ENCODE results near the gene ADCY9.

The ADCY9 gene

DNA sequence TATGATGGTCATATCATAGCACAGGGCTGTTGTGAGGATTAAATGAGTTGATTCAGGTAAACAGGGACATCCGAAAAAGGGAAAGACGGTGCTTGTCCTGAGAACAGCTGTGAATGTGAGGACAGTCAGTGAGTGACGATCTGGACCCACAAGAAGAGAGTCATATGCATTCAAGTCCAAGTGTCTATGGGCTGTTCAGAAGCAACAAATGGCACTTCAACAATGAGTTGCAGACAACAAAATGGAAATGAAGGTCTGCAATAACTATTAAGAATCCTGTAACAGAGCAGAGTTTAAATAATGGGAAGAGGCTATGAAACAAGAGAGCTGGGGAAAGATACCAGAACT, 100.3 kb downstream of the ADCY9 start:
- no peak for DNase-seq (ENCODE audit: low read depth)

DNA sequence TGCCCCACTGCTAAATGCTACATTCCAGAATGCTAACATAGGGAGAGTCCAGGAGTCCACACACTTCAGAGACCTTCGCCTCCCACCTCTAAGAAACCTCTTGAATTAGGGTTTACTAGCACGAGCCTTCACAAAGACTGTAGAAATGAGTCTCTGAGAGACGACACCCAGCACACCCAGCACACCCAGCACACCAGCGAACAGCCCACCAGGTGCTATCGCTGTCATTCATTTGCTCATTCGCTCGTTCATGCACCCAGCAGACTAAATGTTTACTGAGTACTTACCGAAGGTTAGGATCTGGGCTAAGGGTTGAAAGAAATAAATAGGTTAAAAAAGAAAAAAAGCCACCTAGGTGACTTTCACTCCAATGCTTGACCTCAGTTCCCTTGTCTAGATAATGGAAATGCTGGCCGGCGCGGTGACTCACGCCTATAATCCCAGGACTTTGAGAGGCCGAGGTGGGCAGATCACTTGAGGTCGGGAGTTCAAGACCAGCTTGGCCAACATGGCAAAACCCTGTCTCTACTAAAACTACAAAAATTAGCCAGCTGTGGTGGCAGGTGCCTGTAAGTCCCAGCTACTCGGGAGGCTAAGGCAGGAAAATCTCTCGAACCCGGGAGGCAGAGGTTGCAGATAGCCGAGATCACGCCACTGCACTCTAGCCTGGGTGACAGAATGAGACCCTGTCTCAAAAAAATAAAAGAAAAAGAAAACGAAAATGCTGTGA, 100.8 kb downstream of the ADCY9 start:
- H3K4me3 ChIP-seq (ENCODE audit: low read depth, low read length) = no peak overlapping the region
- TF ChIP-seq, protein P1, sequence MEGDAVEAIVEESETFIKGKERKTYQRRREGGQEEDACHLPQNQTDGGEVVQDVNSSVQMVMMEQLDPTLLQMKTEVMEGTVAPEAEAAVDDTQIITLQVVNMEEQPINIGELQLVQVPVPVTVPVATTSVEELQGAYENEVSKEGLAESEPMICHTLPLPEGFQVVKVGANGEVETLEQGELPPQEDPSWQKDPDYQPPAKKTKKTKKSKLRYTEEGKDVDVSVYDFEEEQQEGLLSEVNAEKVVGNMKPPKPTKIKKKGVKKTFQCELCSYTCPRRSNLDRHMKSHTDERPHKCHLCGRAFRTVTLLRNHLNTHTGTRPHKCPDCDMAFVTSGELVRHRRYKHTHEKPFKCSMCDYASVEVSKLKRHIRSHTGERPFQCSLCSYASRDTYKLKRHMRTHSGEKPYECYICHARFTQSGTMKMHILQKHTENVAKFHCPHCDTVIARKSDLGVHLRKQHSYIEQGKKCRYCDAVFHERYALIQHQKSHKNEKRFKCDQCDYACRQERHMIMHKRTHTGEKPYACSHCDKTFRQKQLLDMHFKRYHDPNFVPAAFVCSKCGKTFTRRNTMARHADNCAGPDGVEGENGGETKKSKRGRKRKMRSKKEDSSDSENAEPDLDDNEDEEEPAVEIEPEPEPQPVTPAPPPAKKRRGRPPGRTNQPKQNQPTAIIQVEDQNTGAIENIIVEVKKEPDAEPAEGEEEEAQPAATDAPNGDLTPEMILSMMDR (IDR thresholded peaks at IDR 0.05; ENCODE audit: control insufficient read depth, extremely low read depth, insufficient read depth) = no peak
- no peak for DNase-seq (ENCODE audit: low read depth)

More for the DNA sequence above, 100.3 kb downstream of the ADCY9 start:
- TF ChIP-seq, protein P1 (IDR thresholded peaks at IDR 0.05; ENCODE audit: control insufficient read depth, extremely low read depth, insufficient read depth) = no peak
- H3K4me3 ChIP-seq (ENCODE audit: low read depth, low read length) = no peak overlapping the region

DNA sequence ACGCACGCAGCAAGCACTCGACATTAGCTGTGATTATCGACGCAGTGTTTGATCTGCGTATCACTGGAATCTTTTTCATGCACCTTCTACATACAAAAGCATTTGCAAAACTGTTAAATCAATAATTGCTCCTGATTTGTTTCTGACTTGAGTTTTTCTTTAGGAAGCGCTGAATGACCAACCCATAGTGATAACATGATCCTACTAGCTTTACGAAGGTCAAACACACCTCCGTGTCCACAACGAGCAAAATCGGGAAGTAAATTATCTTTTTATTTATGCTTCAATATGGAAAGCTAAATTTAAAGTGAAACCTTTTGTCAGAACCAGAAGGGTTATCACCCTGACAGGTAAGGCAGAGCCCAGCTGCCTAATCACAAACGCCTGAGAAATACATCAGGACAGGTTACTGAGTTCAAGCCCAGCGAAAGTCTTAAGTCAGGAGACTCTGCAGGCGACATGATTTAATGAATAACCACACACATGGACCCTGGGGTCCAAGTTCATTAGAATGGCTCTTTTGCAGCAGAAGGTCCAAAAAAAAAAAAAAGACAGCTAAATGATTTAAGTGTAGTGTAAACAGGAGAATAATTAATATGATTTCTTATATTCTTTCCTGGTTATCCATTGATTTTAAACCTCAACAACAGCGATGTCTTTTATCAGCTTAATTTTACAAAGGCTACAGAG, 104.2 kb downstream of the ADCY9 start:
- TF ChIP-seq, protein P1 (IDR thresholded peaks at IDR 0.05; ENCODE audit: control insufficient read depth, extremely low read depth, insufficient read depth) = no peak
- no peak for DNase-seq (ENCODE audit: low read depth)
- H3K4me3 ChIP-seq (ENCODE audit: low read depth, low read length) = no peak overlapping the region

DNA sequence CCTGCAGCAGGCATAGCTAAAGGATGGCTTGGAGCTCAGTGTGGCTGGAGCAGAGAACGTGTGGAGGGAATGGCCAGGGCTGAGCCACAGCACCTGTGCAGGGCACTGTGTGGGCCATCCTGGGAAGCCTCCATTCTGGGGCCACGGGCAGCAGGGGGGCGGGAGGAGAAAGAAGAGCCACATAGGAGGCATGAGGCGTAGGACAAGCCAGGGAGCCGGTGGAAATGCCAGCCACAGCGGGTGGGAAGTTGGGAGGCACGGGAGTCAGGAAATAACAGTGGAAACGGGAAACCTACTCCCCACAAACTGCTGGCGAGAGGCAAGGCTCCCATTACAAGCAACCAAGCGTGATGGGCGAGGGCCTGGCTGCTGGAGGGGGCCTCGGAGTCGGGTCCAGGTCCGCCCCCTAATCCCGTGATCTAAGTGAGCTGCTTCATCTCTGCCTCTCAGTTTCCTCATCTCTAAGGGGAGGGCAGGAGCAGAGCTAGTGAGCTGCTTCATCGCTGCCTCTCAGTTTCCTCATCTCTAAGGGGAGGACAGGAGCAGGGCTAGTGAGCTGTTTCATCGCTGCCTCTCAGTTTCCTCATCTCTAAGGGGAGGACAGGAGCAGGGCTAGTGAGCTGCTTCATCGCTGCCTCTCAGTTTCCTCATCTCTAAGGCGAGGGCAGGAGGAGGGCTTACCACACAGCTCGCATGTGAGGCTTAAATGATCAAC, 104.9 kb downstream of the ADCY9 start:
- TF ChIP-seq, protein P1 (IDR thresholded peaks at IDR 0.05; ENCODE audit: control insufficient read depth, extremely low read depth, insufficient read depth) = no peak
- DNase-seq (ENCODE audit: low read depth) = no peak
- no peak overlapping the region for H3K4me3 ChIP-seq (ENCODE audit: low read depth, low read length)

DNA sequence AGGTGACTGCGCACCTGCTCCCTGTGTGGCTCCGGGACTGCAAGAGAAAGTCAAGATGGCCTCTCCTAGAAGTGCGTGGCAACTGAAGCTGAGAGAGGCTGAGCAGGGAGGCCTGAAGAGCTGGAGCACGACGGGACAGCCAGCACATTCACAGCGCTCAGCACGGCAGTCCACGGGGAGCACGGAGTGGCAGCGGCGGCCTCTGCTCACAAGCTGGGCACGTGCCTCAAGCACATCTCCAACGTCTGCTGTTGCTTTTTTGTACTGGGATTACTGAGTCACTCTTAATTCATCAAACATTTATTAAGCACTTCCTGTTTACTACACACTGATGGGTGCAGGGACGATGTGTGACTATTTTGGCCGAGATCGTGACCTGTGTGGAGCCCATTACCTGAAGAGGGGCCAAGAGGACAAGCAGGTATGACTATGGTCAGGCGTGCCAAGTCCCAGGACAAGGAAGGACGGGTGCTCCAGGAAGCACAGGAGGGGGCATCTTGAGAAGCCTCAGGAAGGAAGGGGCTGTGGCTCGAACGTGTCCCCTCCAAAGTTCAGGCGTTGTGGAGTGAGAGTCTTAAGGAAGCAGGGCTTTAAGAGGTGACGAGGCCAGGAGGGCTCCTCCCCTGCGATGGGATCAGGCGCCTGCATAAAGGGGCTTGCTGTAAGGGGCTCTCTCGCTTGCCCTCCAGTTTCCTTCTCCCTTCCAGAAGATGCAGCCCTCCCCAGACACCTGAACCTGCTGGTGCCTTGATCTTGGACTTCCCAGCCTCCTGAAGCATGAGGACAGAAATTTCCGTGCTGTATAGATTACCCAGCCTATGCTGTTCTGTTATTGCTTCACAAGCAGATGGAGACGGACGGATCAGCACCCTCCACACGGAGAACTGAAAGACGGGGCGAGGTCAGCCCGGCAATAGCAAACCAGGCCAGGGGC, 105.8 kb downstream of the ADCY9 start:
- TF ChIP-seq, protein P1 (IDR thresholded peaks at IDR 0.05; ENCODE audit: control insufficient read depth, extremely low read depth, insufficient read depth) = no peak
- DNase-seq (ENCODE audit: low read depth) = no peak
- no peak overlapping the region for H3K4me3 ChIP-seq (ENCODE audit: low read depth, low read length)

DNA sequence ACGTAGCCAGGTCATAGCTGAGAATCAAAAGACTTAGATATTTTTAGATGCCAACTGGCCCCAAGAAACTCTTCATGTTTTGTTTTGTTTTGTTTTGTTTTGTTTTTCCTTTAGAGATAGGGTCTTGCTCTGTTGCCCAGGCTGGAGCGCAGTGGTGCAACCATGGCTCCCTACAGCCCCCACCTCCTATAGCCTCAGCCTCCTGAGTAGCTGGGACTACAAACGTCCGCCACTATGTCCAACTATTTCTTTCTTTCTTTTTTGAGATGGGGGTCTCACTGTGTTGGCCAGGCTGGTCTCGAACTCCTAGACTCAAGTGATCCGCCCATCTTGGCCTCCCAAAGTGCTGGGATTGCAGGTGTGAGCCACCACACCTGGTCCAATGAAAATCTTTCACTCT, 107.1 kb downstream of the ADCY9 start:
- TF ChIP-seq, protein P1 (IDR thresholded peaks at IDR 0.05; ENCODE audit: control insufficient read depth, extremely low read depth, insufficient read depth) = no peak
- no peak for DNase-seq (ENCODE audit: low read depth)
- no peak overlapping the region for H3K4me3 ChIP-seq (ENCODE audit: low read depth, low read length)
